HepG2 (cell line): ENCODE data around the gene CCT7. TPM values are rescaled to one million over a fixed set of nuclear protein-coding genes. Genes with fewer than 3 reads are reported as not detected.

ENCODE experiments used
- ATAC-seq: fragments of 200-7000 bp; cut with Tn5 transposase; 3 replicates; pipeline ENCODE4 v1.9.1; 2020; ENCODE audit warnings: mild to moderate bottlenecking, moderate library complexity
- BruUV-seq: library from RNA; stranded (reverse); fragments of 400-500 nt; replicated peaks from 2 replicates; lab custom pipeline; 2021; lab: Mats Ljungman, UMichigan
- CTCF ChIA-PET: fragments of 300-600 bp; formaldehyde crosslinking; extraction: SDS; loops from one replicate; lab custom pipeline; 2021; ENCODE audit warnings: low total read pairs, inconsistent platforms, low intra/inter-chr PET ratio; lab: Yijun Ruan, JAX
- POLR2A ChIA-PET: fragments of 350-600 bp; sonication (Branson Sonifier 250); formaldehyde crosslinking; loops from one replicate; lab custom pipeline; 2020; ENCODE audit warnings: antibody characterized with exemption, inconsistent platforms; lab: Yijun Ruan, JAX
- DNase-seq: peaks from one replicate; pipeline ENCODE4 v3.0.0-alpha.2; 2015; ENCODE audit warnings: low spot score
- FAIRE-seq: peaks from 3 replicates; lab custom pipeline; 2011; peaks lifted over from hg19 to GRCh38; lab: Jason Lieb, UNC
- H2AFZ ChIP-seq: one replicate; pipeline ENCODE4 v1.6.1; 2011; ENCODE audit warnings: low read length, inconsistent platforms
- H3K27ac ChIP-seq: fragments of 300-600 bp; 3 replicates; pipeline ENCODE4 v1.8.0; 2011; ENCODE audit warnings: mixed run types, mild to moderate bottlenecking, mixed read lengths, low read length, inconsistent platforms; ENCODE audit not compliant: insufficient read depth; ENCODE audit errors: extremely low read length
- H3K27me3 ChIP-seq, 2 experiments: fragments of 200-600 bp in 1 of 2; 2 replicates in 1 of 2; 3 replicates in 1 of 2; pipeline versions ENCODE4 v1.6.0 to v1.8.0; 2011; ENCODE audit warnings: low read length in 2 of 2, mild to moderate bottlenecking in 2 of 2, moderate library complexity in 2 of 2, inconsistent platforms in 1 of 2; ENCODE audit not compliant: insufficient read depth in 2 of 2, control insufficient read depth in 1 of 2
- H3K36me3 ChIP-seq, 2 experiments: fragments of 200-600 bp in 1 of 2; replicated peaks in 1 of 2; 2 replicates in 1 of 2; 3 replicates in 1 of 2; pipeline versions ENCODE4 v1.5.1 to v1.8.0; 2011; ENCODE audit warnings: low read length in 2 of 2, inconsistent platforms in 1 of 2; ENCODE audit not compliant: insufficient read depth in 2 of 2, control insufficient read depth in 1 of 2
- H3K4me1 ChIP-seq: 2 replicates; pipeline ENCODE4 v1.5.1; 2012; ENCODE audit warnings: low read length, inconsistent platforms; ENCODE audit not compliant: insufficient read depth
- H3K4me2 ChIP-seq: 2 replicates; pipeline ENCODE4 v1.6.0; 2011; ENCODE audit warnings: low read depth, low read length, inconsistent platforms
- H3K4me3 ChIP-seq, 3 experiments: fragments of 200-600 bp in 1 of 3; sonication (generic), shearing (Covaris generic) in 1 of 3; replicated peaks in 1 of 3; 2 replicates each; pipeline ENCODE4 v1.5.1; 2011 to 2016; ENCODE audit warnings: low read length in 3 of 3, inconsistent platforms in 2 of 3, low read depth in 2 of 3, mild to moderate bottlenecking in 2 of 3, control low read depth in 1 of 3, mixed read lengths in 1 of 3; ENCODE audit not compliant: insufficient read depth in 1 of 3
- H3K79me2 ChIP-seq: one replicate; pipeline ENCODE4 v1.6.1; 2011; ENCODE audit warnings: low read length, inconsistent platforms; ENCODE audit not compliant: insufficient read depth
- H3K9ac ChIP-seq: 2 replicates; pipeline ENCODE4 v1.6.0; 2011; ENCODE audit warnings: mild to moderate bottlenecking, low read depth, low read length, inconsistent platforms; ENCODE audit not compliant: insufficient read depth
- H3K9me3 ChIP-seq: 2 replicates; pipeline ENCODE4 v1.5.1; 2012; ENCODE audit warnings: mild to moderate bottlenecking, low read length
- H4K20me1 ChIP-seq: 2 replicates; pipeline ENCODE4 v1.6.0; 2011; ENCODE audit warnings: inconsistent platforms, mild to moderate bottlenecking, low read length, moderate library complexity; ENCODE audit not compliant: insufficient read depth
- ADNP ChIP-seq: sonication (generic); formaldehyde crosslinking; IDR thresholded peaks from 2 replicates; pipeline ENCODE4 v1.4.0; 2020; ENCODE audit warnings: missing genetic modification reagents
- ATF5 ChIP-seq: sonication (generic); formaldehyde crosslinking; IDR thresholded peaks from 2 replicates; pipeline ENCODE4 v1.4.0; 2020; ENCODE audit warnings: mild to moderate bottlenecking, low read depth, missing genetic modification reagents
- ATM ChIP-seq: fragments of 450-650 bp; IDR thresholded peaks from 2 replicates; pipeline ENCODE4 v1.7.1; 2017; ENCODE audit warnings: mild to moderate bottlenecking, borderline replicate concordance
- CREM ChIP-seq, 2 experiments: sonication (generic) in 1 of 2; formaldehyde crosslinking in 1 of 2; IDR thresholded peaks; 2 replicates each; pipeline versions ENCODE4 v1.4.0 to v1.6.1; 2016 to 2020; ENCODE audit warnings: antibody characterized with exemption in 1 of 2, mild to moderate bottlenecking in 1 of 2, missing genetic modification reagents in 1 of 2
- DRAP1 ChIP-seq: IDR thresholded peaks from 2 replicates; pipeline ENCODE4 v1.6.1; 2016; ENCODE audit warnings: missing genetic modification reagents, missing compliant biosample characterization
- HOMEZ ChIP-seq: IDR thresholded peaks from 2 replicates; pipeline ENCODE4 v1.6.1; 2016; ENCODE audit warnings: low read depth
- ISX ChIP-seq: sonication (generic); formaldehyde crosslinking; conservative IDR thresholded peaks from 2 replicates; pipeline ENCODE4 v1.5.0; 2020; ENCODE audit warnings: missing genetic modification reagents
- KDM6A ChIP-seq: IDR thresholded peaks from 2 replicates; pipeline ENCODE4 v1.6.1; 2016; ENCODE audit warnings: low read depth
- NR2C2 ChIP-seq: sonication (generic); formaldehyde crosslinking; IDR thresholded peaks from 2 replicates; pipeline ENCODE4 v1.4.0; 2020; ENCODE audit warnings: missing genetic modification reagents, mild to moderate bottlenecking, moderate library complexity, borderline replicate concordance
- NR3C1 ChIP-seq: sonication (generic); formaldehyde crosslinking; IDR thresholded peaks from 2 replicates; pipeline ENCODE4 v1.4.0; 2020; ENCODE audit warnings: missing genetic modification reagents
- RBM22 ChIP-seq: fragments of 200-400 bp; formaldehyde crosslinking; optimal IDR thresholded peaks from 2 replicates; pipeline ENCODE3; 2017; ENCODE audit warnings: mild to moderate bottlenecking, low read length, moderate library complexity
- SMAD9 ChIP-seq: sonication (generic); formaldehyde crosslinking; IDR thresholded peaks from 2 replicates; pipeline ENCODE4 v1.5.1; 2020; ENCODE audit warnings: mild to moderate bottlenecking, missing genetic modification reagents
- SMC3 ChIP-seq: IDR thresholded peaks from 2 replicates; pipeline ENCODE4 v1.6.1; 2011; ENCODE audit warnings: low read length, improper control_type of control experiment
- SRSF1 ChIP-seq: fragments of 200-400 bp; formaldehyde crosslinking; optimal IDR thresholded peaks from 2 replicates; pipeline ENCODE3; 2017; ENCODE audit warnings: mild to moderate bottlenecking, low read depth, low read length, moderate library complexity
- ZC3H13 ChIP-seq: sonication (generic); formaldehyde crosslinking; IDR thresholded peaks from 2 replicates; pipeline ENCODE4 v1.8.1; 2023; ENCODE audit warnings: mild to moderate bottlenecking, missing genetic modification reagents, moderate library complexity
- ZNF713 ChIP-seq: sonication (generic); formaldehyde crosslinking; IDR thresholded peaks from 2 replicates; pipeline ENCODE4 v1.4.0; 2020; ENCODE audit warnings: mild to moderate bottlenecking, missing genetic modification reagents
- ZNF749 ChIP-seq: sonication (generic); formaldehyde crosslinking; IDR thresholded peaks from 2 replicates; pipeline ENCODE4 v1.8.0; 2022; ENCODE audit warnings: mild to moderate bottlenecking, missing genetic modification reagents, moderate library complexity, borderline replicate concordance
- ZNF780A ChIP-seq: sonication (generic); formaldehyde crosslinking; IDR thresholded peaks from 2 replicates; pipeline ENCODE4 v1.8.0; 2022; ENCODE audit warnings: mild to moderate bottlenecking, missing genetic modification reagents, moderate library complexity
- ZSCAN9 ChIP-seq: IDR thresholded peaks from 2 replicates; pipeline ENCODE4 v1.6.1; 2016; ENCODE audit warnings: borderline replicate concordance
- ZZZ3 ChIP-seq: sonication (generic); formaldehyde crosslinking; IDR thresholded peaks from 2 replicates; pipeline ENCODE4 v1.4.0; 2020; ENCODE audit warnings: missing genetic modification reagents, mild to moderate bottlenecking, borderline replicate concordance
- WGBS: methylation state at CpG from one replicate; pipeline ENCODE4 v1.1.6; 2017; ENCODE audit warnings: low lambda C conversion rate; 5-methylcytosine and 5-hydroxymethylcytosine counted together
- in situ Hi-C: cut with HindIII; loops from 2 replicates; pipeline ENCODE4 v1.10.0; 2017; ENCODE audit warnings: low pct_unique_long_range_greater_than_20kb; ENCODE audit not compliant: extremely low pct_ligation_motif_present
- intact Hi-C: fragments of 100-400 bp; cut with micrococcal nuclease; formaldehyde crosslinking; loops from one replicate; pipeline ENCODE4 v1.10.0; 2022; ENCODE audit not compliant: unreplicated experiment
- polyA plus RNA-seq, 8 experiments: library from polyadenylated mRNA; depleted of rRNA in 3 of 8; stranded (reverse) in 7 of 8; unstranded in 1 of 8; fragments of >200 nt; fragmentation: Illumina TruSeq in 4 of 8; extraction: Trizol in 4 of 8; gene quantifications; 2 replicates each; pipeline versions ENCODE4 v1.2.1 to v1.2.3, GENCODE V29; 2011 to 2016; ENCODE audit warnings: low read depth in 4 of 8, missing spikeins in 1 of 8, mixed read lengths in 1 of 8; ENCODE audit not compliant: insufficient read depth in 1 of 8
- total RNA-seq, 5 experiments: library from RNA; depleted of rRNA; stranded (reverse); fragments of >200 nt; fragmentation: Illumina TruSeq; extraction: Trizol; gene quantifications; 2 replicates each; pipeline ENCODE4 v1.2.3, GENCODE V29; 2016; ENCODE audit warnings: low read depth in 1 of 5
- TF ChIP-seq, protein P1 (sequence below): sonication (generic); formaldehyde crosslinking; IDR thresholded peaks from 2 replicates; pipeline ENCODE4 v1.5.0; 2020; ENCODE audit warnings: mild to moderate bottlenecking, missing genetic modification reagents

The CCT7 gene
- total and polyA plus RNA-seq, 2 of the 13 experiments (the other 11 are each of a cell fraction or from before 2014, with no cell fraction given) = 347 to 517 TPM

DNA sequence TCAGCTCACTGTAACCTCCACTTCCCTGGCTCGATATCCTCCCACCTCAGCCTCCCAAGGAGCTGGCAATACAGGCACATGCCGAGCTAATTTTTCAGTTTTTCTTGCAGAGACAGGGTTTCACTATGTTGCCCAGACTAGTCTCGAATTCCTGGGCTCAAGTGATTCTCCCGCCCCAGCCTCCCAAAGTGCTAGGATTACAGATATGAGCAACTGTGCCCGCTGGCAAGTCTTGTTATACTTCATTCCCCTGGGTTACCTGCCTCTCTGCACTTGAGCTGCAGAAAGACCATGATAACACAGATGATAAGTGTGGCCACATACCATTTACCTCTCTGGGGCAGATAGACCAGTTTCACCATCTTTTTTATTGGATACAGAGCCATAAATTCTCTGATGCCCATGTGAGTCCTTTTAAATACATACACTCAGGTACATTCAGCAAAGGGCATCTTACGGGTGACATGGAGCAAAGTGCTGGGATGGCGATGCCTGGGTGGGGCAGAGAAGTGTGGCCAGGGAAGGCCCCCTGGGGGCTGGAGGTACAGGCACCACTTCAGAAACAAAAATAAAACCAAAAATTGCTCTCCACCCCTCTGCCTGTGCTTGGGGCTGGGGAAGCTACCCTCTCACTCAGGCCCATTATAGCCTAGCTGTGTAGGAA, 20.4 kb downstream of the CCT7 start:
- in situ Hi-C loops = no loop called here
- no peak overlapping the region for H3K27ac ChIP-seq
- 0 out of 2 replicates have a peak, but pooled peaks have one; percentile 20 for TF ChIP-seq ZZZ3
- no peak for TF ChIP-seq SMC3
- TF ChIP-seq, protein P1, sequence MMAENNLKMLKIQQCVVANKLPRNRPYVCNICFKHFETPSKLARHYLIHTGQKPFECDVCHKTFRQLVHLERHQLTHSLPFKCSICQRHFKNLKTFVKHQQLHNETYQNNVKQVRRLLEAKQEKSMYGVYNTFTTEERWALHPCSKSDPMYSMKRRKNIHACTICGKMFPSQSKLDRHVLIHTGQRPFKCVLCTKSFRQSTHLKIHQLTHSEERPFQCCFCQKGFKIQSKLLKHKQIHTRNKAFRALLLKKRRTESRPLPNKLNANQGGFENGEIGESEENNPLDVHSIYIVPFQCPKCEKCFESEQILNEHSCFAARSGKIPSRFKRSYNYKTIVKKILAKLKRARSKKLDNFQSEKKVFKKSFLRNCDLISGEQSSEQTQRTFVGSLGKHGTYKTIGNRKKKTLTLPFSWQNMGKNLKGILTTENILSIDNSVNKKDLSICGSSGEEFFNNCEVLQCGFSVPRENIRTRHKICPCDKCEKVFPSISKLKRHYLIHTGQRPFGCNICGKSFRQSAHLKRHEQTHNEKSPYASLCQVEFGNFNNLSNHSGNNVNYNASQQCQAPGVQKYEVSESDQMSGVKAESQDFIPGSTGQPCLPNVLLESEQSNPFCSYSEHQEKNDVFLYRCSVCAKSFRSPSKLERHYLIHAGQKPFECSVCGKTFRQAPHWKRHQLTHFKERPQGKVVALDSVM (CRISPR knock-in tag) = peak; percentile 29; the same call in 1 of the 2 replicates
- TF ChIP-seq NR2C2 (CRISPR knock-in tag) = 0 out of 2 replicates have a peak, but pooled peaks have one; percentile 11
- no peak for TF ChIP-seq ZNF713 (CRISPR knock-in tag)
- TF ChIP-seq SRSF1 = no peak
- 0 out of 2 replicates have a peak, but pooled peaks have one; percentile 36 for TF ChIP-seq ZNF749 (CRISPR knock-in tag)
- TF ChIP-seq NR3C1 = no peak
- TF ChIP-seq SMAD9 (CRISPR knock-in tag) = no peak
- no peak for TF ChIP-seq DRAP1
- peak; percentile 24 for TF ChIP-seq RBM22
- 0 out of 2 replicates have a peak, but pooled peaks have one; percentile 67 for TF ChIP-seq ATF5
- TF ChIP-seq ADNP = no peak
- TF ChIP-seq CREM (IDR thresholded peaks at IDR 0.05) = no peak
- no peak for TF ChIP-seq CREM (CRISPR knock-in tag; IDR thresholded peaks at IDR 0.05)
- TF ChIP-seq ZSCAN9 (CRISPR knock-in tag) = no peak
- TF ChIP-seq ATM = no peak
- no peak for TF ChIP-seq ISX (CRISPR knock-in tag)
- TF ChIP-seq KDM6A = no peak
- peak; percentile 22; the same call in 1 of the 2 replicates for TF ChIP-seq ZC3H13 (CRISPR knock-in tag)
- TF ChIP-seq HOMEZ (CRISPR knock-in tag) = no peak
- no peak for TF ChIP-seq ZNF780A (CRISPR knock-in tag)

More for the DNA sequence above, 20.4 kb downstream of the CCT7 start:
- BruUV-seq = TSS peak; percentile 8
- ATAC-seq (no peak; the same call in 2 of the 3 replicates), DNase-seq (no peak), FAIRE-seq (no peak)
- 97% methylated on average over 7 of the region's 7 CpGs for WGBS
- H3K4me2 ChIP-seq = no peak overlapping the region
- H3K4me3 ChIP-seq = no peak overlapping the region
- peaks cover 6% of the 10 kb centered on the region; the same call in 1 of the 2 replicates for H4K20me1 ChIP-seq
- H3K36me3 ChIP-seq = peaks cover 27 to 54% of the 10 kb centered on the region in 2 experiments
- CTCF ChIA-PET = no interaction called here
- no peaks in the 10 kb centered on the region for H3K9me3 ChIP-seq
- H3K9ac ChIP-seq = no peak overlapping the region
- no peaks in the 10 kb centered on the region for H3K27me3 ChIP-seq
- H3K79me2 ChIP-seq = no peaks in the 10 kb centered on the region
- intact Hi-C loops = no loop called here
- H2AFZ ChIP-seq = no peak overlapping the region
- POLR2A ChIA-PET = interaction anchor here (1.3 to 2.5 kb wide), 3 partner anchors 8 to 21 kb away, joined by 3 to 10 read pairs (median 7); partner anchors contain the start of genes CCT7 and PRADC1
- peaks cover 9% of the 10 kb centered on the region for H3K4me1 ChIP-seq
